Measurements from ENCODE around the gene KDM1A. TPM values are rescaled to one million over a fixed set of nuclear protein-coding genes. Genes with fewer than 3 reads are reported as not detected.

Gene KDM1A
- total RNA-seq, 1 experiment from 2014 or later, result 204 TPM

DNA sequence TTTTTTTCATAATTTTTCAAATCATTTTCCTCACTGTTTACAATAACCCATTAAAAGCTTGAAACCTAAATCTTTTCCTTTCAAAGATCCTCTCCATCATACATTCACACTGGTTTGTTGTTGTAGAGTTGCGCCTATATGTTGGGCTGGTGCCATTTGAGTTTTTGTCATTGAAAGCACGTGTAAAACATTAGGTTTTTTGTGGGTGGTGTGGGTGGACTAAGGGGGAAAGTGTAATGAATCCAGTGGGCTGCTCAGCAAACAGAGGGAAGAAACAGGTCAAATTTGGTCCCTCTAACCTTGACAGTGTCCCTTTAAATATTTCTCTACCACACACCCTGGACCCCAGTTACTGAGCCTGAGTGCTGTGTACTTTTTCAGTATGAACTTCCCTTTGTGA, 46.8 kb downstream of the KDM1A start:
- no peaks in the 10 kb centered on the region for H3K27me3 Mint-ChIP-seq (ENCODE audit: low read depth)

More for the DNA sequence above, 46.8 kb downstream of the KDM1A start:
- no peaks in the 10 kb centered on the region for H3K4me1 Mint-ChIP-seq
- no peak overlapping the region for H2AFZ ChIP-seq (ENCODE audit: low read length)
- no peak overlapping the region for H2BK15ac ChIP-seq (ENCODE audit: low read depth, low read length)
- no peak overlapping the region for H3K9ac ChIP-seq (ENCODE audit: extremely low read depth, insufficient read length, low read length)
- no peaks in the 10 kb centered on the region for H3K9me3 Mint-ChIP-seq
- H4K20me1 ChIP-seq (ENCODE audit: control insufficient read depth, insufficient read depth, insufficient read length), result no peaks in the 10 kb centered on the region
- H3K23me2 ChIP-seq (ENCODE audit: insufficient read length, low read depth, low read length, poor library complexity, severe bottlenecking), result no peaks in the 10 kb centered on the region
- no peak overlapping the region for H2BK12ac ChIP-seq (ENCODE audit: insufficient read length, low read depth, low read length)
- H4K91ac ChIP-seq (ENCODE audit: insufficient read length, low read depth, low read length), result no peak overlapping the region
- no peak overlapping the region for H3K56ac ChIP-seq (ENCODE audit: insufficient read length, low read depth, low read length)
- no peak overlapping the region for H2AK5ac ChIP-seq (ENCODE audit: insufficient read length, low read length)
- no peak overlapping the region for H3K4me3 Mint-ChIP-seq
- no peaks in the 10 kb centered on the region for H3K79me1 ChIP-seq (ENCODE audit: insufficient read depth, low read depth, low read length, poor library complexity, severe bottlenecking)
- DNase-seq, result no peak
- H4K8ac ChIP-seq (replicated peaks; ENCODE audit: insufficient read length, low read depth, low read length), result no peak overlapping the region
- peaks cover 31 to 88% (median 74%) of the 10 kb centered on the region in 3 experiments; a peak in 6 of 7 replicates for H3K36me3 Mint-ChIP-seq (ENCODE audit: insufficient read depth in 1 of 3, low read depth in 3 of 3)
- H4K5ac ChIP-seq (ENCODE audit: insufficient read length, low read depth, low read length), result no peak overlapping the region
- no peak overlapping the region for H3K27ac Mint-ChIP-seq
- no peak overlapping the region for H3K18ac ChIP-seq (ENCODE audit: insufficient read length, low read depth, low read length)
- no peaks in the 10 kb centered on the region for H3K4me1 ChIP-seq (ENCODE audit: insufficient read depth, low read length)
- H3K9me3 ChIP-seq (ENCODE audit: control insufficient read depth, low read depth, low read length), result no peaks in the 10 kb centered on the region
- H3K4ac ChIP-seq (ENCODE audit: low read depth, low read length), result no peak overlapping the region
- H2BK5ac ChIP-seq (ENCODE audit: insufficient read length, low read length), result no peak overlapping the region
- TF ChIP-seq, protein P1, sequence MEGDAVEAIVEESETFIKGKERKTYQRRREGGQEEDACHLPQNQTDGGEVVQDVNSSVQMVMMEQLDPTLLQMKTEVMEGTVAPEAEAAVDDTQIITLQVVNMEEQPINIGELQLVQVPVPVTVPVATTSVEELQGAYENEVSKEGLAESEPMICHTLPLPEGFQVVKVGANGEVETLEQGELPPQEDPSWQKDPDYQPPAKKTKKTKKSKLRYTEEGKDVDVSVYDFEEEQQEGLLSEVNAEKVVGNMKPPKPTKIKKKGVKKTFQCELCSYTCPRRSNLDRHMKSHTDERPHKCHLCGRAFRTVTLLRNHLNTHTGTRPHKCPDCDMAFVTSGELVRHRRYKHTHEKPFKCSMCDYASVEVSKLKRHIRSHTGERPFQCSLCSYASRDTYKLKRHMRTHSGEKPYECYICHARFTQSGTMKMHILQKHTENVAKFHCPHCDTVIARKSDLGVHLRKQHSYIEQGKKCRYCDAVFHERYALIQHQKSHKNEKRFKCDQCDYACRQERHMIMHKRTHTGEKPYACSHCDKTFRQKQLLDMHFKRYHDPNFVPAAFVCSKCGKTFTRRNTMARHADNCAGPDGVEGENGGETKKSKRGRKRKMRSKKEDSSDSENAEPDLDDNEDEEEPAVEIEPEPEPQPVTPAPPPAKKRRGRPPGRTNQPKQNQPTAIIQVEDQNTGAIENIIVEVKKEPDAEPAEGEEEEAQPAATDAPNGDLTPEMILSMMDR (conservative IDR thresholded peaks at IDR 0.05), result no peak
- H3K4me2 ChIP-seq (ENCODE audit: insufficient read depth, insufficient read length, low read length), result no peak overlapping the region
- H3K27me3 ChIP-seq (ENCODE audit: insufficient read depth, low read length), result no peaks in the 10 kb centered on the region
- H2BK20ac ChIP-seq (ENCODE audit: low read depth, low read length, poor library complexity, severe bottlenecking), result no peak overlapping the region
- no peak overlapping the region for H3K14ac ChIP-seq (ENCODE audit: insufficient read depth, low read length)
- no peaks in the 10 kb centered on the region for H3K79me2 ChIP-seq (ENCODE audit: insufficient read depth, low read length)
- no peak overlapping the region for H2BK120ac ChIP-seq (ENCODE audit: low read depth, low read length, poor library complexity, severe bottlenecking)
- no peak overlapping the region for H3K23ac ChIP-seq (ENCODE audit: insufficient read length, low read depth, low read length)
- WGBS (ENCODE audit: extremely low coverage, insufficient read length, low lambda C conversion rate), result no CpG with 5 or more reads among the region's 2 CpGs
- no peak overlapping the region for H3K27ac ChIP-seq (ENCODE audit: insufficient read length, low read depth, low read length)
- H3T11ph ChIP-seq (ENCODE audit: low read length), result no peak overlapping the region

Data from H9 (cell line).